H9 (cell line): Measurements from ENCODE around the gene MYH11. TPM values are rescaled to one million over a fixed set of nuclear protein-coding genes. Genes with fewer than 3 reads are reported as not detected.

Experiments
- DNase-seq: peaks from one replicate; pipeline ENCODE4 v3.0.0-alpha.2; 2017
- H2AFZ ChIP-seq: one replicate; pipeline ENCODE4 v1.6.1; 2013; ENCODE audit warnings: mild to moderate bottlenecking, low read length, control low read depth, moderate library complexity
- H2AK5ac ChIP-seq: 2 replicates; pipeline ENCODE4 v1.6.1; 2013; ENCODE audit warnings: low read length, control low read depth, mixed read lengths; ENCODE audit not compliant: insufficient read length
- H2BK120ac ChIP-seq: one replicate; pipeline ENCODE4 v1.6.1; 2013; ENCODE audit warnings: low read depth, mild to moderate bottlenecking, low read length, control low read depth, inconsistent platforms; ENCODE audit not compliant: poor library complexity, severe bottlenecking
- H2BK12ac ChIP-seq: 2 replicates; pipeline ENCODE4 v1.6.1; 2013; ENCODE audit warnings: low read length, control low read depth, mixed read lengths, low read depth; ENCODE audit not compliant: insufficient read length
- H2BK15ac ChIP-seq: 2 replicates; pipeline ENCODE4 v1.6.1; 2013; ENCODE audit warnings: low read depth, low read length, control low read depth
- H2BK20ac ChIP-seq: one replicate; pipeline ENCODE4 v1.6.1; 2013; ENCODE audit warnings: low read depth, mild to moderate bottlenecking, low read length, control low read depth, inconsistent platforms; ENCODE audit not compliant: poor library complexity, severe bottlenecking
- H2BK5ac ChIP-seq: 2 replicates; pipeline ENCODE4 v1.6.1; 2013; ENCODE audit warnings: low read length, control low read depth, mixed read lengths; ENCODE audit not compliant: insufficient read length
- H3K14ac ChIP-seq: 2 replicates; pipeline ENCODE4 v1.6.1; 2013; ENCODE audit warnings: low read length, control low read depth; ENCODE audit not compliant: insufficient read depth
- H3K18ac ChIP-seq: 2 replicates; pipeline ENCODE4 v1.6.1; 2013; ENCODE audit warnings: low read depth, mild to moderate bottlenecking, mixed read lengths, low read length, control low read depth; ENCODE audit not compliant: insufficient read length
- H3K23ac ChIP-seq: 2 replicates; pipeline ENCODE4 v1.6.1; 2013; ENCODE audit warnings: low read length, control low read depth, mixed read lengths, low read depth; ENCODE audit not compliant: insufficient read length
- H3K23me2 ChIP-seq: 2 replicates; pipeline ENCODE4 v1.6.1; 2013; ENCODE audit warnings: low read depth, mild to moderate bottlenecking, mixed read lengths, low read length, control low read depth; ENCODE audit not compliant: insufficient read length, poor library complexity, severe bottlenecking
- H3K27ac ChIP-seq: 2 replicates; pipeline ENCODE4 v1.5.1; 2013; ENCODE audit warnings: low read length, control low read depth, mixed read lengths, low read depth; ENCODE audit not compliant: insufficient read length
- H3K27me3 ChIP-seq: 2 replicates; pipeline ENCODE4 v1.6.1; 2013; ENCODE audit warnings: low read length, control low read depth, inconsistent platforms; ENCODE audit not compliant: insufficient read depth
- H3K4ac ChIP-seq: 2 replicates; pipeline ENCODE4 v1.6.1; 2013; ENCODE audit warnings: low read depth, mild to moderate bottlenecking, control low read depth, inconsistent platforms, low read length, moderate library complexity
- H3K4me1 ChIP-seq: 2 replicates; pipeline ENCODE4 v1.6.1; 2013; ENCODE audit warnings: low read length, control low read depth, inconsistent platforms; ENCODE audit not compliant: insufficient read depth
- H3K4me2 ChIP-seq: 2 replicates; pipeline ENCODE4 v1.6.1; 2013; ENCODE audit warnings: low read length, control low read depth, mixed read lengths; ENCODE audit not compliant: insufficient read length, insufficient read depth
- H3K56ac ChIP-seq: 2 replicates; pipeline ENCODE4 v1.6.1; 2013; ENCODE audit warnings: low read depth, mild to moderate bottlenecking, mixed read lengths, low read length, control low read depth; ENCODE audit not compliant: insufficient read length
- H3K79me1 ChIP-seq: 2 replicates; pipeline ENCODE4 v1.6.1; 2013; ENCODE audit warnings: low read depth, mild to moderate bottlenecking, moderate library complexity, low read length, control low read depth, inconsistent platforms; ENCODE audit not compliant: insufficient read depth, poor library complexity, severe bottlenecking
- H3K79me2 ChIP-seq: 2 replicates; pipeline ENCODE4 v1.6.1; 2013; ENCODE audit warnings: low read length, control low read depth, inconsistent platforms; ENCODE audit not compliant: insufficient read depth
- H3K9ac ChIP-seq: 2 replicates; pipeline ENCODE4 v1.6.1; 2013; ENCODE audit warnings: low read length, control low read depth, mixed read lengths; ENCODE audit not compliant: insufficient read length; ENCODE audit errors: extremely low read depth
- H3K9me3 ChIP-seq: one replicate; pipeline ENCODE4 v1.6.1; 2013; ENCODE audit warnings: low read depth, low read length, inconsistent platforms; ENCODE audit not compliant: control insufficient read depth
- H3T11ph ChIP-seq: one replicate; pipeline ENCODE4 v1.6.1; 2013; ENCODE audit warnings: mild to moderate bottlenecking, low read length, control low read depth, inconsistent platforms
- H4K20me1 ChIP-seq: one replicate; pipeline ENCODE4 v1.6.1; 2013; ENCODE audit not compliant: control insufficient read depth, insufficient read length, insufficient read depth
- H4K5ac ChIP-seq: 2 replicates; pipeline ENCODE4 v1.6.1; 2013; ENCODE audit warnings: low read depth, mild to moderate bottlenecking, mixed read lengths, low read length, control low read depth; ENCODE audit not compliant: insufficient read length
- H4K8ac ChIP-seq: replicated peaks from 2 replicates; pipeline ENCODE4 v1.6.1; 2013; ENCODE audit warnings: low read length, control low read depth, mixed read lengths, low read depth; ENCODE audit not compliant: insufficient read length
- H4K91ac ChIP-seq: 2 replicates; pipeline ENCODE4 v1.6.1; 2013; ENCODE audit warnings: low read depth, mild to moderate bottlenecking, moderate library complexity, mixed read lengths, low read length, control low read depth; ENCODE audit not compliant: insufficient read length
- H3K27ac Mint-ChIP-seq, 3 experiments: 2 replicates in 2 of 3; 3 replicates in 1 of 3; pipeline ENCODE4 v1.8.0; 2020 to 2021; ENCODE audit warnings: mixed read lengths in 3 of 3, mild to moderate bottlenecking in 1 of 3, moderate library complexity in 1 of 3
- H3K27me3 Mint-ChIP-seq: 2 replicates; pipeline ENCODE4 v1.8.0; 2021; ENCODE audit warnings: low read depth, mild to moderate bottlenecking, moderate library complexity, mixed read lengths
- H3K36me3 Mint-ChIP-seq, 3 experiments: 2 replicates in 2 of 3; 3 replicates in 1 of 3; pipeline ENCODE4 v1.8.0; 2020 to 2021; ENCODE audit warnings: low read depth in 3 of 3, mixed read lengths in 3 of 3; ENCODE audit not compliant: insufficient read depth in 1 of 3
- H3K4me1 Mint-ChIP-seq, 2 experiments: 2 replicates each; pipeline ENCODE4 v1.8.0; 2020; ENCODE audit warnings: mixed read lengths in 2 of 2
- H3K4me3 Mint-ChIP-seq, 2 experiments: 2 replicates in 1 of 2; 3 replicates in 1 of 2; pipeline ENCODE4 v1.8.0; 2020 to 2021; ENCODE audit warnings: mild to moderate bottlenecking in 2 of 2, mixed read lengths in 2 of 2, moderate library complexity in 1 of 2
- H3K9me3 Mint-ChIP-seq, 2 experiments: 2 replicates in 1 of 2; 3 replicates in 1 of 2; pipeline ENCODE4 v1.8.0; 2020; ENCODE audit warnings: mild to moderate bottlenecking in 2 of 2, mixed read lengths in 2 of 2, moderate library complexity in 1 of 2
- CTCF ChIP-seq: fragments of 200-600 bp; sonication (generic); conservative IDR thresholded peaks from 3 replicates; pipeline ENCODE4 v1.8.0; 2021; ENCODE audit warnings: antibody characterized with exemption, mild to moderate bottlenecking
- WGBS: extraction: QIAGEN DNeasy Blood & Tissue Kit; methylation state at CpG from one replicate; pipeline ENCODE4 v1.1.7; 2013; ENCODE audit warnings: missing lambda C conversion rate, low lambda C conversion rate, mixed read lengths; ENCODE audit not compliant: insufficient read length; ENCODE audit errors: extremely low coverage; 5-methylcytosine and 5-hydroxymethylcytosine counted together
- total RNA-seq: library from RNA; stranded (reverse); gene quantifications from 2 replicates; pipeline ENCODE4 v1.2.1, GENCODE V29; 2021

The MYH11 gene
- total RNA-seq, 1 experiment from 2014 or later, result 0.42 TPM

GRCh38 chr16:15726715-15727114, 130.1 kb downstream of the MYH11 start:
- no peak overlapping the region for H4K5ac ChIP-seq
- no peak overlapping the region for H3K27ac ChIP-seq
- no peaks in the 10 kb centered on the region for H3K23me2 ChIP-seq
- no peak overlapping the region for H3K14ac ChIP-seq
- H3K4ac ChIP-seq, result no peak overlapping the region
- no peak overlapping the region for H2BK12ac ChIP-seq
- no peaks in the 10 kb centered on the region for H3K4me1 ChIP-seq
- H3K4me2 ChIP-seq, result no peak overlapping the region
- no peaks in the 10 kb centered on the region for H3K9me3 Mint-ChIP-seq
- TF ChIP-seq CTCF, result no peak
- H3K36me3 Mint-ChIP-seq, result peaks cover 14 to 21% (median 21%) of the 10 kb centered on the region in 3 experiments
- no peaks in the 10 kb centered on the region for H3K27me3 ChIP-seq
- H2BK15ac ChIP-seq, result no peak overlapping the region
- no peak overlapping the region for H2BK20ac ChIP-seq
- no peak for DNase-seq
- peaks cover 0 to 2% of the 10 kb centered on the region in 2 experiments; a peak in 1 of 4 replicates for H3K4me1 Mint-ChIP-seq
- no peak overlapping the region for H3K23ac ChIP-seq
- no peak overlapping the region for H2AFZ ChIP-seq
- no peak overlapping the region for H3K18ac ChIP-seq
- no peak overlapping the region for H4K8ac ChIP-seq
- no peak overlapping the region for H3K4me3 Mint-ChIP-seq
- no peak overlapping the region for H3K56ac ChIP-seq
- H3K9ac ChIP-seq, result no peak overlapping the region
- no peak overlapping the region for H3T11ph ChIP-seq
- no peaks in the 10 kb centered on the region for H3K9me3 ChIP-seq
- no peaks in the 10 kb centered on the region for H3K27me3 Mint-ChIP-seq
- H3K79me1 ChIP-seq, result no peaks in the 10 kb centered on the region
- no peak overlapping the region for H2BK5ac ChIP-seq
- H3K79me2 ChIP-seq, result no peaks in the 10 kb centered on the region
- H2AK5ac ChIP-seq, result no peak overlapping the region
- H2BK120ac ChIP-seq, result no peak overlapping the region
- no peaks in the 10 kb centered on the region for H4K20me1 ChIP-seq
- no peak overlapping the region for H4K91ac ChIP-seq
- WGBS, result no CpG with 5 or more reads among the region's 18 CpGs
- peak overlapping the region in 2 of 3 experiments; percentile 62 to 92; a peak in 4 of 7 replicates for H3K27ac Mint-ChIP-seq
